ENCODE results near the gene TEX52.

DNA sequence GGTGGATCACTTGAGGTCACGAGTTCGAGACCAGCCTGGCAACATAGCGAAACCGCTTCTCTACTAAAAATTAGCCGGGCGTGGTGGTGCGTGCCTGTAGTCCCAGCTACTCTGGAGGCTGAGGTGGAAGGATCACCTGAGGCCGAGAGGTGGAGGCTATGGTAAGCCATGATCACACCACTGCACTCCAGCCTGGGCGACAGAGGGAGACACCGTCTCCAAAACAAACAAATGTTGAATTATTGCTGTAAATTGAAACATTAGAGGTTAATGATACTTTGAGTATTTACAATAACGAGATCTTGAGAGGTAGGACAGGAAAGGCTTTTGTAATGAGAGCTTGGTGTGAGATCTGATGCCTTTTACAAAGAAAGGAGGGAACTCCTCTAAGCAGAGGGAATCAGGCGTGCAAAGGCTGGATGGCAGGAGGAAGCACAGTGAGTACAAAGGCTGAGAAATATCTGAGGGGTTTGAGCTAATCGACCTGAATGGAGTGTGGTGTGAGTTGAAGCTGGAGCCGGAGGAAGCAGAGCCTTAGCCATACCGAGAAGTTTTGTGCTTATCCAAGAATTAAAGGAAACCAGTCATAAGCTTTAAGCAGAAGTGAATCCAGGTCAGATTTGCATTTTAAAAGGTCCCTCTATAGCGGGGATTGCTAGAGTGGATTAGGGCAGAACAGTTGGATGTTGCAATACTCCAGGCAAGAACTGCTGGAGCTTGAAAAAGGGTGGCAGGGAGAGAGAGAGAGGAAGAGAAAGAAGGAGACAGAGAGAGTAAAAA lies 21.3 kb upstream of the TEX52 start:
- TF ChIP-seq, protein P1, sequence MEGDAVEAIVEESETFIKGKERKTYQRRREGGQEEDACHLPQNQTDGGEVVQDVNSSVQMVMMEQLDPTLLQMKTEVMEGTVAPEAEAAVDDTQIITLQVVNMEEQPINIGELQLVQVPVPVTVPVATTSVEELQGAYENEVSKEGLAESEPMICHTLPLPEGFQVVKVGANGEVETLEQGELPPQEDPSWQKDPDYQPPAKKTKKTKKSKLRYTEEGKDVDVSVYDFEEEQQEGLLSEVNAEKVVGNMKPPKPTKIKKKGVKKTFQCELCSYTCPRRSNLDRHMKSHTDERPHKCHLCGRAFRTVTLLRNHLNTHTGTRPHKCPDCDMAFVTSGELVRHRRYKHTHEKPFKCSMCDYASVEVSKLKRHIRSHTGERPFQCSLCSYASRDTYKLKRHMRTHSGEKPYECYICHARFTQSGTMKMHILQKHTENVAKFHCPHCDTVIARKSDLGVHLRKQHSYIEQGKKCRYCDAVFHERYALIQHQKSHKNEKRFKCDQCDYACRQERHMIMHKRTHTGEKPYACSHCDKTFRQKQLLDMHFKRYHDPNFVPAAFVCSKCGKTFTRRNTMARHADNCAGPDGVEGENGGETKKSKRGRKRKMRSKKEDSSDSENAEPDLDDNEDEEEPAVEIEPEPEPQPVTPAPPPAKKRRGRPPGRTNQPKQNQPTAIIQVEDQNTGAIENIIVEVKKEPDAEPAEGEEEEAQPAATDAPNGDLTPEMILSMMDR (IDR thresholded peaks at IDR 0.05; ENCODE audit: low read depth, low read length), result no peak
- no peak for TF ChIP-seq POLR2A (IDR thresholded peaks at IDR 0.05; ENCODE audit: extremely low read depth, insufficient read length)

Data from NB4 (cell line).